CD8-positive, alpha-beta memory T cell (primary cell): ENCODE data around the gene ACTR2. TPM values are rescaled to one million over a fixed set of nuclear protein-coding genes. Genes with fewer than 3 reads are reported as not detected.

ENCODE experiments used
- CTCF ChIA-PET: fragments of 350-600 bp; sonication (Branson Sonifier 250); formaldehyde crosslinking; loops from one replicate; lab custom pipeline; 2021; ENCODE audit warnings: antibody characterized with exemption; lab: Charles Lee
- POLR2A ChIA-PET: fragments of 350-600 bp; sonication (Branson Sonifier 250); formaldehyde crosslinking; loops from one replicate; lab custom pipeline; 2021; ENCODE audit warnings: antibody characterized with exemption; lab: Charles Lee
- DNase-seq, 5 donors: peaks; one replicate each; pipeline versions ENCODE4 v3.0.0 to v3.0.0-alpha.2; 2020 to 2022; ENCODE audit warnings: mixed read lengths in 1 of 5
- H3K27ac ChIP-seq: one replicate; pipeline ENCODE4 v1.7.0; 2013; ENCODE audit warnings: low read depth, mild to moderate bottlenecking, low read length, moderate library complexity
- H3K27me3 ChIP-seq: 2 replicates; pipeline ENCODE4 v1.7.0; 2013; ENCODE audit warnings: low read length, mild to moderate bottlenecking; ENCODE audit not compliant: insufficient read depth, poor library complexity, severe bottlenecking
- H3K36me3 ChIP-seq: 2 replicates; pipeline ENCODE4 v1.7.0; 2013; ENCODE audit warnings: mild to moderate bottlenecking, low read length, moderate library complexity; ENCODE audit not compliant: insufficient read depth
- H3K4me1 ChIP-seq: 2 replicates; pipeline ENCODE4 v1.7.0; 2013; ENCODE audit warnings: mild to moderate bottlenecking, low read length, moderate library complexity; ENCODE audit not compliant: insufficient read depth
- H3K4me3 ChIP-seq: 2 replicates; pipeline ENCODE4 v1.7.0; 2013; ENCODE audit warnings: mild to moderate bottlenecking, low read length
- H3K9me3 ChIP-seq: 2 replicates; pipeline ENCODE4 v1.7.0; 2013; ENCODE audit warnings: mild to moderate bottlenecking, low read length
- H3K27ac Mint-ChIP-seq, 8 donors: one replicate each; pipeline ENCODE4 v1.8.0; 2020 to 2021; ENCODE audit warnings: mixed read lengths in 8 of 8, mild to moderate bottlenecking in 6 of 8, inconsistent platforms in 3 of 8, moderate library complexity in 3 of 8
- H3K27me3 Mint-ChIP-seq, 2 donors: one replicate each; pipeline ENCODE4 v1.8.0; 2020 to 2021; ENCODE audit warnings: mixed read lengths in 2 of 2, mild to moderate bottlenecking in 1 of 2, moderate library complexity in 1 of 2
- H3K36me3 Mint-ChIP-seq, 3 donors: one replicate each; pipeline ENCODE4 v1.8.0; 2020 to 2021; ENCODE audit warnings: mixed read lengths in 3 of 3, inconsistent platforms in 1 of 3, mild to moderate bottlenecking in 1 of 3
- H3K4me1 Mint-ChIP-seq, 3 donors: one replicate each; pipeline ENCODE4 v1.8.0; 2020 to 2021; ENCODE audit warnings: mixed read lengths in 3 of 3, inconsistent platforms in 1 of 3, mild to moderate bottlenecking in 1 of 3
- H3K4me3 Mint-ChIP-seq, 7 donors: one replicate each; pipeline ENCODE4 v1.8.0; 2020 to 2021; ENCODE audit warnings: mixed read lengths in 7 of 7, mild to moderate bottlenecking in 6 of 7, moderate library complexity in 4 of 7, inconsistent platforms in 2 of 7
- H3K9me3 Mint-ChIP-seq, 5 donors: one replicate each; pipeline ENCODE4 v1.8.0; 2020 to 2022; ENCODE audit warnings: mixed read lengths in 5 of 5, mild to moderate bottlenecking in 3 of 5, moderate library complexity in 2 of 5, inconsistent platforms in 1 of 5
- polyA plus RNA-seq: library from polyadenylated mRNA; unstranded; fragments of 300-500 nt; fragmentation: Illumina TruSeq; gene quantifications from one replicate; pipeline ENCODE4 v1.2.3, GENCODE V29; 2021
- total RNA-seq, 2 experiments: library from RNA; stranded (reverse); gene quantifications; one replicate each; pipeline ENCODE4 v1.2.3, GENCODE V29; 2021

ACTR2 gene
- total and polyA plus RNA-seq, 3 experiments from 2014 or later, result 294 to 306 (median 299) TPM

GRCh38 chr2:65198737-65199136, 28.9 kb upstream of the ACTR2 start:
- H3K27ac Mint-ChIP-seq, result no peak overlapping the region
- H3K27me3 Mint-ChIP-seq, result peaks cover 0 to 3% of the 10 kb centered on the region in 2 donors
- POLR2A ChIA-PET, result no interaction called here
- Histone ChIP-seq H3K4me1 (no peaks in the 10 kb centered on the region), H3K27me3 (no peaks in the 10 kb centered on the region), H3K4me3 (no peak overlapping the region), H3K9me3 (no peaks in the 10 kb centered on the region), H3K36me3 (no peaks in the 10 kb centered on the region), H3K27ac (no peak overlapping the region)
- no peaks in the 10 kb centered on the region for H3K9me3 Mint-ChIP-seq
- no peaks in the 10 kb centered on the region for H3K36me3 Mint-ChIP-seq
- H3K4me3 Mint-ChIP-seq, result no peak overlapping the region
- no peak for DNase-seq
- H3K4me1 Mint-ChIP-seq, result no peaks in the 10 kb centered on the region
- CTCF ChIA-PET, result no interaction called here

- H3K9me3 ChIP-seq, result no peaks in the 10 kb centered on the region
- no peak overlapping the region for H3K27ac Mint-ChIP-seq
- no peaks in the 10 kb centered on the region for H3K4me1 ChIP-seq
- peaks cover 0 to 3% of the 10 kb centered on the region in 2 donors for H3K27me3 Mint-ChIP-seq
- no peak overlapping the region for H3K27ac ChIP-seq
- ChIA-PET CTCF (no interaction called here), POLR2A (no interaction called here)
- H3K4me1 Mint-ChIP-seq, result no peaks in the 10 kb centered on the region
- no peak overlapping the region for H3K4me3 Mint-ChIP-seq
- no peaks in the 10 kb centered on the region for H3K36me3 ChIP-seq
- no peak overlapping the region for H3K4me3 ChIP-seq
- H3K9me3 Mint-ChIP-seq, result no peaks in the 10 kb centered on the region
- DNase-seq, result no peak
- H3K36me3 Mint-ChIP-seq, result no peaks in the 10 kb centered on the region
- H3K27me3 ChIP-seq, result no peaks in the 10 kb centered on the region
Measured at GRCh38 chr2:65199166-65199565, 28.5 kb upstream of the ACTR2 start.

- Mint-ChIP-seq H3K4me1 (no peaks in the 10 kb centered on the region), H3K36me3 (peaks cover 0 to 1% (median 0%) of the 10 kb centered on the region in 3 donors), H3K27me3 (peaks cover 0 to 3% of the 10 kb centered on the region in 2 donors), H3K27ac (no peak overlapping the region), H3K4me3 (no peak overlapping the region), H3K9me3 (no peaks in the 10 kb centered on the region)
- H3K4me3 ChIP-seq, result no peak overlapping the region
- CTCF ChIA-PET, result no interaction called here
- H3K27me3 ChIP-seq, result no peaks in the 10 kb centered on the region
- no peak overlapping the region for H3K27ac ChIP-seq
- DNase-seq, result no peak
- no peaks in the 10 kb centered on the region for H3K9me3 ChIP-seq
- H3K4me1 ChIP-seq, result no peaks in the 10 kb centered on the region
- POLR2A ChIA-PET, result no interaction called here
- no peaks in the 10 kb centered on the region for H3K36me3 ChIP-seq
Measured at GRCh38 chr2:65199891-65200290, 27.7 kb upstream of the ACTR2 start.

- POLR2A ChIA-PET, result no interaction called here
- Histone ChIP-seq H3K36me3 (no peaks in the 10 kb centered on the region), H3K4me1 (no peaks in the 10 kb centered on the region), H3K27me3 (no peaks in the 10 kb centered on the region), H3K4me3 (no peak overlapping the region), H3K9me3 (no peaks in the 10 kb centered on the region), H3K27ac (no peak overlapping the region)
- H3K27ac Mint-ChIP-seq, result peak overlapping the region in 1 of 8 donors; percentile 51
- no peaks in the 10 kb centered on the region for H3K9me3 Mint-ChIP-seq
- H3K4me1 Mint-ChIP-seq, result no peaks in the 10 kb centered on the region
- H3K27me3 Mint-ChIP-seq, result no peaks in the 10 kb centered on the region
- DNase-seq, result peak; percentile 11 to 62 (median 28)
- H3K36me3 Mint-ChIP-seq, result peaks cover 0 to 1% (median 0%) of the 10 kb centered on the region in 3 donors
- CTCF ChIA-PET, result no interaction called here
- H3K4me3 Mint-ChIP-seq, result no peak overlapping the region
Measured at GRCh38 chr2:65204461-65205210, 23.0 kb upstream of the ACTR2 start.

- DNase-seq, result no peak
- Mint-ChIP-seq H3K4me3 (no peak overlapping the region), H3K36me3 (no peaks in the 10 kb centered on the region), H3K27ac (no peak overlapping the region), H3K4me1 (no peaks in the 10 kb centered on the region), H3K9me3 (no peaks in the 10 kb centered on the region), H3K27me3 (no peaks in the 10 kb centered on the region)
- ChIA-PET POLR2A (no interaction called here), CTCF (interaction anchor here (1.5 kb wide), 1 partner anchor 15 kb away, joined by 4 read pairs; the partner anchor contains the start of gene ACTR2)
- no peaks in the 10 kb centered on the region for H3K4me1 ChIP-seq
- no peaks in the 10 kb centered on the region for H3K27me3 ChIP-seq
- no peak overlapping the region for H3K4me3 ChIP-seq
- no peak overlapping the region for H3K27ac ChIP-seq
- H3K9me3 ChIP-seq, result no peaks in the 10 kb centered on the region
- no peaks in the 10 kb centered on the region for H3K36me3 ChIP-seq
Measured at GRCh38 chr2:65212115-65212514, 15.5 kb upstream of the ACTR2 start.

GRCh38 chr2:65212619-65213018, 15.0 kb upstream of the ACTR2 start:
- no peaks in the 10 kb centered on the region for H3K9me3 ChIP-seq
- no peak overlapping the region for H3K27ac ChIP-seq
- POLR2A ChIA-PET, result no interaction called here
- no peak overlapping the region for H3K27ac Mint-ChIP-seq
- DNase-seq, result no peak
- H3K4me1 ChIP-seq, result no peaks in the 10 kb centered on the region
- H3K4me3 ChIP-seq, result no peak overlapping the region
- no peaks in the 10 kb centered on the region for H3K27me3 ChIP-seq
- H3K4me1 Mint-ChIP-seq, result no peaks in the 10 kb centered on the region
- no peak overlapping the region for H3K4me3 Mint-ChIP-seq
- no peaks in the 10 kb centered on the region for H3K36me3 Mint-ChIP-seq
- no peaks in the 10 kb centered on the region for H3K27me3 Mint-ChIP-seq
- H3K36me3 ChIP-seq, result no peaks in the 10 kb centered on the region
- CTCF ChIA-PET, result interaction anchor here (1.5 kb wide), 1 partner anchor 14 kb away, joined by 4 read pairs; the partner anchor contains the start of gene ACTR2
- H3K9me3 Mint-ChIP-seq, result no peaks in the 10 kb centered on the region

GRCh38 chr2:65213035-65213434, 14.6 kb upstream of the ACTR2 start:
- no peak overlapping the region for H3K27ac Mint-ChIP-seq
- H3K36me3 Mint-ChIP-seq, result peaks cover 0 to 2% (median under 1%) of the 10 kb centered on the region in 3 donors
- no peaks in the 10 kb centered on the region for H3K27me3 Mint-ChIP-seq
- CTCF ChIA-PET, result interaction anchor here (1.5 kb wide), 1 partner anchor 14 kb away, joined by 4 read pairs; the partner anchor contains the start of gene ACTR2
- DNase-seq, result no peak
- no peaks in the 10 kb centered on the region for H3K36me3 ChIP-seq
- H3K27me3 ChIP-seq, result no peaks in the 10 kb centered on the region
- H3K4me3 Mint-ChIP-seq, result no peak overlapping the region
- POLR2A ChIA-PET, result no interaction called here
- no peaks in the 10 kb centered on the region for H3K9me3 ChIP-seq
- H3K27ac ChIP-seq, result no peak overlapping the region
- no peaks in the 10 kb centered on the region for H3K4me1 ChIP-seq
- no peak overlapping the region for H3K4me3 ChIP-seq
- H3K9me3 Mint-ChIP-seq, result no peaks in the 10 kb centered on the region
- no peaks in the 10 kb centered on the region for H3K4me1 Mint-ChIP-seq

GRCh38 chr2:65214361-65214760, 13.3 kb upstream of the ACTR2 start:
- no peaks in the 10 kb centered on the region for H3K27me3 ChIP-seq
- no peaks in the 10 kb centered on the region for H3K9me3 Mint-ChIP-seq
- no peak overlapping the region for H3K27ac ChIP-seq
- H3K27ac Mint-ChIP-seq, result peak overlapping the region in 1 of 8 donors; percentile 87
- no peak overlapping the region for H3K4me3 Mint-ChIP-seq
- no peaks in the 10 kb centered on the region for H3K36me3 ChIP-seq
- peaks cover 0 to 3% (median 3%) of the 10 kb centered on the region in 3 donors for H3K36me3 Mint-ChIP-seq
- CTCF ChIA-PET, result no interaction called here
- H3K9me3 ChIP-seq, result no peaks in the 10 kb centered on the region
- no peak for DNase-seq
- H3K4me3 ChIP-seq, result no peak overlapping the region
- H3K27me3 Mint-ChIP-seq, result no peaks in the 10 kb centered on the region
- no peaks in the 10 kb centered on the region for H3K4me1 Mint-ChIP-seq
- no peaks in the 10 kb centered on the region for H3K4me1 ChIP-seq
- POLR2A ChIA-PET, result no interaction called here
